ENCODE results near the gene THTPA. TPM values are rescaled to one million over a fixed set of nuclear protein-coding genes. Genes with fewer than 3 reads are reported as not detected.

The THTPA gene
- total and polyA plus RNA-seq, 2 of the 13 experiments (the other 11 are each of a cell fraction or from before 2014, with no cell fraction given) = 7.4 to 8.7 TPM

DNA sequence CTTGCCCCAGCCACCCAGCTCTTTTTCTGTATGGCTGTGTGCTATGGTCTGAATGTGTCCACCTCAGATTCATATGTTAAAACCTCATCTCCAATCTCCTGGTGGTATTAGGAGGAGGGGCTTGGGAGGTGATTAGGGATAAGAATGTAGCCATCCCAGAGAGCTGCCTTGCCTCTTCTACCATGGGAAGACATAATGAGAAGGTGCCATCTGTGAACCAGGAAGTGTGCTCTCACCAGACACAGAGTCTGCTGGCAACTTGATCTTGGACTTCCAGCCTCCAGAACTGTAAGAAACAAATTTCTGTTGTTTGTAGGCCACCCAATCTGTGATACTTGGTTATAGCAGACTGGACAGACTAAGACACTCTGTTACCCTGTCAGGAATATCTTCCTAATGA lies 45.4 kb downstream of the THTPA start:
- peak overlapping the region; percentile 51 for H3K4me2 ChIP-seq (ENCODE audit: low read depth, low read length)
- peak overlapping the region; percentile 49 for H3K9ac ChIP-seq (ENCODE audit: insufficient read depth, low read depth, low read length)
- BruUV-seq (replicated peaks) = TSS peak; percentile 40
- intact Hi-C loops (cut with micrococcal nuclease; ENCODE audit: unreplicated experiment) = no loop called here
- ChIA-PET CTCF (ENCODE audit: low intra/inter-chr PET ratio, low total read pairs) (no interaction called here), POLR2A (interaction anchor here (0.7 to 10.5 kb wide), 10 partner anchors 10 to 97 kb away, joined by 3 to 267 read pairs (median 10); partner anchors contain the start of gene DHRS2)
- H3K27me3 ChIP-seq (ENCODE audit: control insufficient read depth in 1 of 2, insufficient read depth in 2 of 2, low read length in 2 of 2) = no peaks in the 10 kb centered on the region
- H4K20me1 ChIP-seq (ENCODE audit: insufficient read depth, low read length) = no peaks in the 10 kb centered on the region
- H3K36me3 ChIP-seq (replicated peaks in 1 of 2; ENCODE audit: control insufficient read depth in 1 of 2, insufficient read depth in 2 of 2, low read length in 2 of 2) = no peaks in the 10 kb centered on the region
- no peak overlapping the region for H3K4me3 ChIP-seq (replicated peaks in 1 of 3; ENCODE audit: insufficient read depth in 1 of 3, low read depth in 2 of 3, low read length in 3 of 3)
- DNase-seq (ENCODE audit: low spot score) = no peak
- ATAC-seq = no peak
- in situ Hi-C loops (cut with HindIII; ENCODE audit: extremely low pct_ligation_motif_present, low pct_unique_long_range_greater_than_20kb) = no loop called here
- H3K27ac ChIP-seq (ENCODE audit: extremely low read length, insufficient read depth, low read length) = peak overlapping the region; percentile 61
- H3K4me1 ChIP-seq (ENCODE audit: insufficient read depth, low read length) = peaks cover 60% of the 10 kb centered on the region
- no peak overlapping the region for H2AFZ ChIP-seq (ENCODE audit: low read length)
- no peaks in the 10 kb centered on the region for H3K79me2 ChIP-seq (ENCODE audit: insufficient read depth, low read length)
- no peak for FAIRE-seq
- peaks cover 8% of the 10 kb centered on the region; the same call in 1 of the 2 replicates for H3K9me3 ChIP-seq (ENCODE audit: low read length)
- TF ChIP-seq ZNF460 (CRISPR knock-in tag; IDR thresholded peaks at IDR 0.05; ENCODE audit: borderline replicate concordance) (no peak), RARG (CRISPR knock-in tag; IDR thresholded peaks at IDR 0.05; ENCODE audit: low read depth) (no peak), KDM4B (CRISPR knock-in tag; IDR thresholded peaks at IDR 0.05) (no peak), ZNF549 (CRISPR knock-in tag; IDR thresholded peaks at IDR 0.05) (no peak), MAFK (conservative IDR thresholded peaks at IDR 0.05 in 1 of 2, IDR thresholded peaks at IDR 0.05 in 1 of 2; ENCODE audit: low read length in 2 of 2) (no peak), ARID5B (CRISPR knock-in tag; IDR thresholded peaks at IDR 0.05) (no peak), ZFP36 (IDR thresholded peaks at IDR 0.05; ENCODE audit: borderline replicate concordance, low read depth, low read length, partially characterized antibody) (no peak), ZNF441 (CRISPR knock-in tag; IDR thresholded peaks at IDR 0.05; ENCODE audit: borderline replicate concordance) (peak; percentile 20; the same call in 1 of the 2 replicates), PHF21A (CRISPR knock-in tag; IDR thresholded peaks at IDR 0.05) (0 out of 2 replicates have a peak, but pooled peaks have one; percentile 6), NFIC (IDR thresholded peaks at IDR 0.05; ENCODE audit: low read length) (no peak), RXRA (CRISPR knock-in tag; IDR thresholded peaks at IDR 0.05) (no peak), ZNF235 (CRISPR knock-in tag; IDR thresholded peaks at IDR 0.05; ENCODE audit: borderline replicate concordance) (no peak), MATR3 (CRISPR knock-in tag; IDR thresholded peaks at IDR 0.05) (no peak), NCOA2 (CRISPR knock-in tag; IDR thresholded peaks at IDR 0.05) (peak; percentile 8; the same call in 1 of the 2 replicates), FIP1L1 (IDR thresholded peaks at IDR 0.05; ENCODE audit: borderline replicate concordance, insufficient read depth, low read depth, low read length) (no peak), ZFP62 (CRISPR knock-in tag; IDR thresholded peaks at IDR 0.05) (no peak), ZNF33A (CRISPR knock-in tag; IDR thresholded peaks at IDR 0.05; ENCODE audit: borderline replicate concordance) (no peak), MTF1 (CRISPR knock-in tag; IDR thresholded peaks at IDR 0.05) (no peak), ZKSCAN8 (CRISPR knock-in tag; IDR thresholded peaks at IDR 0.05; ENCODE audit: borderline replicate concordance) (no peak), ATF1 (CRISPR knock-in tag; IDR thresholded peaks at IDR 0.05) (no peak), SALL2 (CRISPR knock-in tag; IDR thresholded peaks at IDR 0.05) (no peak)
- TF ChIP-seq, protein P1, sequence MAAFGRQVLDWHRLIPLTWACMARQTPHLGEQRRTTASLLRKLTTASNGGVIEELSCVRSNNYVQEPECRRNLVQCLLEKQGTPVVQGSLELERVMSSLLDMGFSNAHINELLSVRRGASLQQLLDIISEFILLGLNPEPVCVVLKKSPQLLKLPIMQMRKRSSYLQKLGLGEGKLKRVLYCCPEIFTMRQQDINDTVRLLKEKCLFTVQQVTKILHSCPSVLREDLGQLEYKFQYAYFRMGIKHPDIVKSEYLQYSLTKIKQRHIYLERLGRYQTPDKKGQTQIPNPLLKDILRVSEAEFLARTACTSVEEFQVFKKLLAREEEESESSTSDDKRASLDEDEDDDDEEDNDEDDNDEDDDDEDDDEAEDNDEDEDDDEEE (CRISPR knock-in tag; IDR thresholded peaks at IDR 0.05) = peak; percentile 50; the same call in 1 of the 2 replicates

Data from HepG2 (cell line).